Uterus (tissue), 2 donors: Measurements from ENCODE around the gene FGFR2.

Source experiments
- CTCF ChIP-seq, 4 experiments: fragments of 200-600 bp in 2 of 4; fragments of 450-650 bp in 2 of 4; sonication (generic) in 2 of 4; IDR thresholded peaks; one replicate each; pipeline ENCODE4 v1.5.1; 2016 to 2019; ENCODE audit warnings: antibody characterized with exemption in 4 of 4, mild to moderate bottlenecking in 2 of 4, moderate library complexity in 1 of 4
- POLR2A ChIP-seq, 2 donors: fragments of 450-650 bp; IDR thresholded peaks; one replicate each; pipeline ENCODE4 v1.6.1; 2016; ENCODE audit warnings: antibody characterized with exemption in 2 of 2, mild to moderate bottlenecking in 1 of 2, moderate library complexity in 1 of 2

GRCh38 chr10:121596689-121597503, 1.3 kb downstream of the FGFR2 start:
- TF ChIP-seq CTCF (IDR thresholded peaks at IDR 0.05), result peak; percentile 36 to 62 (median 50)
- peak in 1 of 2 donors; percentile 21 for TF ChIP-seq POLR2A (IDR thresholded peaks at IDR 0.05)
